ENCODE measurements around the gene UCK2.

GRCh38 chr1:165844933-165845332 lies 17.5 kb downstream of the UCK2 start:
- TF ChIP-seq FOXM1 (IDR thresholded peaks at IDR 0.05; ENCODE audit: borderline replicate concordance) = no peak
- no peak for TF ChIP-seq BHLHE40 (IDR thresholded peaks at IDR 0.05; ENCODE audit: borderline replicate concordance)
- no peak for TF ChIP-seq NFRKB (IDR thresholded peaks at IDR 0.05)
- no peak for TF ChIP-seq ZNF384 (IDR thresholded peaks at IDR 0.05)
- TF ChIP-seq LEF1 (IDR thresholded peaks at IDR 0.05; ENCODE audit: borderline replicate concordance) = no peak
- TF ChIP-seq ARNT (IDR thresholded peaks at IDR 0.05) = no peak
- TF ChIP-seq FOXK2 (IDR thresholded peaks at IDR 0.05) = no peak
- no peak for TF ChIP-seq SP1 (IDR thresholded peaks at IDR 0.05)
- no peak for TF ChIP-seq FOXA1 (IDR thresholded peaks at IDR 0.05)
- no peak for TF ChIP-seq ELF4 (IDR thresholded peaks at IDR 0.05)

Measured in HEK293T (cell line).